T-helper 22 cell (primary cell): ENCODE results near the gene DCAKD.

Experiments used
- DNase-seq: peaks from one replicate; pipeline ENCODE4 v3.0.0-alpha.2; 2020; ENCODE audit warnings: low read depth

Gene DCAKD

GRCh38 chr17:45030733-45031132 lies 20.7 kb downstream of the DCAKD start:
- no peak for DNase-seq

- no peak for DNase-seq
These were observed 21.5 kb downstream of the DCAKD start for GRCh38 chr17:45029758-45030423.

GRCh38 chr17:45029096-45029495 lies 22.3 kb downstream of the DCAKD start:
- DNase-seq, result no peak

- no peak for DNase-seq
These were observed 28.6 kb downstream of the DCAKD start for GRCh38 chr17:45022655-45023339.

GRCh38 chr17:45022288-45022648 lies 29.2 kb downstream of the DCAKD start:
- DNase-seq, result no peak

GRCh38 chr17:45021607-45022287 lies 29.7 kb downstream of the DCAKD start:
- DNase-seq, result peak; percentile 29

GRCh38 chr17:45020354-45021138 lies 30.9 kb downstream of the DCAKD start:
- DNase-seq, result no peak

GRCh38 chr17:45018848-45019711 lies 32.4 kb downstream of the DCAKD start:
- no peak for DNase-seq

- DNase-seq, result no peak
These were observed 33.0 kb downstream of the DCAKD start for GRCh38 chr17:45018514-45018847.

- DNase-seq, result no peak
These were observed 34.6 kb downstream of the DCAKD start for GRCh38 chr17:45016823-45017222.

- DNase-seq, result no peak
These were observed 35.2 kb downstream of the DCAKD start for GRCh38 chr17:45016237-45016636.

- DNase-seq, result no peak
These were observed 38.1 kb downstream of the DCAKD start for GRCh38 chr17:45013021-45013997.

GRCh38 chr17:45011767-45012166 lies 39.7 kb downstream of the DCAKD start:
- no peak for DNase-seq

- no peak for DNase-seq
These were observed 41.6 kb downstream of the DCAKD start for GRCh38 chr17:45009676-45010467.

GRCh38 chr17:45008216-45008615 lies 43.2 kb downstream of the DCAKD start:
- no peak for DNase-seq

GRCh38 chr17:45006927-45007461 lies 44.4 kb downstream of the DCAKD start:
- no peak for DNase-seq

- no peak for DNase-seq
These were observed 45.7 kb downstream of the DCAKD start for GRCh38 chr17:45005700-45006099.

GRCh38 chr17:45004388-45004787 lies 47.0 kb downstream of the DCAKD start:
- no peak for DNase-seq

- DNase-seq, result no peak
These were observed 47.6 kb downstream of the DCAKD start for GRCh38 chr17:45003877-45004276.
